DMS79 (cell line): ENCODE results near the gene PTGIR.
A peak's percentile ranks its signal among the peaks of the same experiment; 100 is the strongest.

Source experiments
- DNase-seq: peaks from one replicate; lab custom pipeline; 2025; lab: John Stamatoyannopoulos, UW

Gene PTGIR

GRCh38 chr19:46614114-46614722 is 10.7 kb downstream of the PTGIR start:
- DNase-seq: peak; percentile 38

GRCh38 chr19:46613525-46613924 is 11.4 kb downstream of the PTGIR start:
- DNase-seq: no peak

GRCh38 chr19:46611776-46612175 is 13.1 kb downstream of the PTGIR start:
- DNase-seq: no peak

- no peak for DNase-seq
These were observed 13.8 kb downstream of the PTGIR start for GRCh38 chr19:46610851-46611770.

- no peak for DNase-seq
These were observed 14.5 kb downstream of the PTGIR start for GRCh38 chr19:46610413-46610775.

GRCh38 chr19:46609511-46610412 is 15.1 kb downstream of the PTGIR start:
- no peak for DNase-seq

GRCh38 chr19:46608581-46609345 is 16.1 kb downstream of the PTGIR start:
- no peak for DNase-seq

GRCh38 chr19:46608178-46608577 is 16.7 kb downstream of the PTGIR start:
- no peak for DNase-seq

- DNase-seq: no peak
These were observed 17.4 kb downstream of the PTGIR start for GRCh38 chr19:46607448-46607841.

GRCh38 chr19:46606681-46607447 is 18.0 kb downstream of the PTGIR start:
- DNase-seq: no peak

- DNase-seq: no peak
These were observed 18.9 kb downstream of the PTGIR start for GRCh38 chr19:46606019-46606418.

- no peak for DNase-seq
These were observed 19.5 kb downstream of the PTGIR start for GRCh38 chr19:46605356-46605821.

GRCh38 chr19:46604781-46605355 is 20.0 kb downstream of the PTGIR start:
- DNase-seq: no peak

GRCh38 chr19:46603752-46604231 is 21.1 kb downstream of the PTGIR start:
- DNase-seq: no peak

GRCh38 chr19:46603195-46603637 is 21.7 kb downstream of the PTGIR start:
- DNase-seq: no peak

GRCh38 chr19:46602392-46603194 is 22.3 kb downstream of the PTGIR start:
- DNase-seq: no peak

GRCh38 chr19:46601318-46602224 is 23.3 kb downstream of the PTGIR start, which contains the start of gene CALM3:
CALM3 (plus strand) TSS chr19:46601330; CDS start chr19:46601435, 105 bp downstream.
- no peak for DNase-seq
